HEK293 (cell line): ENCODE data around the gene MAVS.
A peak's percentile ranks its signal among the peaks of the same experiment; 100 is the strongest.

Source experiments
- EGR2 ChIP-seq: fragments of 450-650 bp; formaldehyde crosslinking; IDR thresholded peaks from 2 replicates; pipeline ENCODE4 v1.5.1; 2016; ENCODE audit warnings: low read depth, missing biosample characterization, missing genetic modification characterization
- GLI2 ChIP-seq: fragments of 450-650 bp; formaldehyde crosslinking; IDR thresholded peaks from 2 replicates; pipeline ENCODE4; 2017; ENCODE audit warnings: missing biosample characterization, missing genetic modification characterization, low read depth, borderline replicate concordance
- GLIS1 ChIP-seq: fragments of 450-650 bp; formaldehyde crosslinking; IDR thresholded peaks from 2 replicates; pipeline ENCODE4 v1.5.1; 2016; ENCODE audit warnings: missing biosample characterization, missing genetic modification characterization
- OVOL3 ChIP-seq: fragments of 450-650 bp; formaldehyde crosslinking; IDR thresholded peaks from 2 replicates; pipeline ENCODE4 v1.5.1; 2016; ENCODE audit warnings: missing biosample characterization, missing genetic modification characterization
- PATZ1 ChIP-seq: fragments of 450-650 bp; formaldehyde crosslinking; IDR thresholded peaks from 2 replicates; pipeline ENCODE4 v1.5.1; 2016; ENCODE audit warnings: missing biosample characterization, missing genetic modification characterization
- SCRT1 ChIP-seq: fragments of 450-650 bp; formaldehyde crosslinking; IDR thresholded peaks from 2 replicates; pipeline ENCODE4 v1.5.1; 2016; ENCODE audit warnings: missing biosample characterization, missing genetic modification characterization, borderline replicate concordance
- SETDB1 ChIP-seq: IDR thresholded peaks from one replicate; pipeline ENCODE4 v1.6.1; 2017; ENCODE audit warnings: mild to moderate bottlenecking, low read length, moderate library complexity, mixed read lengths; ENCODE audit not compliant: insufficient read length
- TRIM28 ChIP-seq: IDR thresholded peaks from 2 replicates; pipeline ENCODE4 v1.6.1; 2011; ENCODE audit warnings: low read length, control low read depth, borderline replicate concordance
- YY2 ChIP-seq: fragments of 450-650 bp; formaldehyde crosslinking; IDR thresholded peaks from 2 replicates; pipeline ENCODE4 v1.5.1; 2016; ENCODE audit warnings: missing biosample characterization, missing genetic modification characterization
- ZFP3 ChIP-seq: fragments of 450-650 bp; formaldehyde crosslinking; IDR thresholded peaks from 2 replicates; pipeline ENCODE4 v1.5.1; 2016; ENCODE audit warnings: low read depth, missing biosample characterization, missing genetic modification characterization
- ZFP41 ChIP-seq: fragments of 450-650 bp; formaldehyde crosslinking; IDR thresholded peaks from 2 replicates; pipeline ENCODE4 v1.5.1; 2016; ENCODE audit warnings: missing biosample characterization, missing genetic modification characterization, borderline replicate concordance
- ZFP69B ChIP-seq: fragments of 450-650 bp; formaldehyde crosslinking; IDR thresholded peaks from 2 replicates; pipeline ENCODE4 v1.5.1; 2016; ENCODE audit warnings: missing biosample characterization, missing genetic modification characterization
- ZNF16 ChIP-seq: fragments of 450-650 bp; formaldehyde crosslinking; IDR thresholded peaks from 2 replicates; pipeline ENCODE4 v1.5.1; 2016; ENCODE audit warnings: low read depth, missing biosample characterization, missing genetic modification characterization
- ZNF169 ChIP-seq: fragments of 450-650 bp; formaldehyde crosslinking; IDR thresholded peaks from 2 replicates; pipeline ENCODE4 v1.5.1; 2016; ENCODE audit warnings: missing biosample characterization, missing genetic modification characterization
- ZNF18 ChIP-seq: fragments of 450-650 bp; formaldehyde crosslinking; IDR thresholded peaks from 2 replicates; pipeline ENCODE4 v1.5.1; 2016; ENCODE audit warnings: missing biosample characterization, missing genetic modification characterization
- ZNF2 ChIP-seq: fragments of 450-650 bp; formaldehyde crosslinking; IDR thresholded peaks from 2 replicates; pipeline ENCODE4 v1.5.1; 2016; ENCODE audit warnings: missing biosample characterization, missing genetic modification characterization
- ZNF214 ChIP-seq: fragments of 450-650 bp; formaldehyde crosslinking; IDR thresholded peaks from 2 replicates; pipeline ENCODE4 v1.5.1; 2017; ENCODE audit warnings: missing biosample characterization, mild to moderate bottlenecking, missing genetic modification characterization, borderline replicate concordance
- ZNF274 ChIP-seq, 2 experiments: fragments of 200-500 bp in 1 of 2; fragments of 450-650 bp in 1 of 2; sonication (Bioruptor generic) in 1 of 2; formaldehyde crosslinking in 1 of 2; IDR thresholded peaks; 2 replicates each; pipeline versions ENCODE4 v1.5.1 to v1.6.1; 2014 to 2016; ENCODE audit warnings: borderline replicate concordance in 1 of 2, inconsistent platforms in 1 of 2, low read length in 1 of 2, missing biosample characterization in 1 of 2, missing genetic modification characterization in 1 of 2
- ZNF335 ChIP-seq: fragments of 450-650 bp; formaldehyde crosslinking; conservative IDR thresholded peaks from 2 replicates; pipeline ENCODE4 v1.5.1; 2016; ENCODE audit warnings: missing biosample characterization, missing genetic modification characterization
- ZNF362 ChIP-seq: fragments of 450-650 bp; formaldehyde crosslinking; IDR thresholded peaks from 2 replicates; pipeline ENCODE4 v1.5.1; 2016; ENCODE audit warnings: missing biosample characterization, missing genetic modification characterization
- ZNF391 ChIP-seq: fragments of 450-650 bp; formaldehyde crosslinking; IDR thresholded peaks from 2 replicates; pipeline ENCODE4 v1.5.1; 2016; ENCODE audit warnings: low read depth, missing biosample characterization, missing genetic modification characterization, borderline replicate concordance
- ZNF423 ChIP-seq: fragments of 450-650 bp; formaldehyde crosslinking; IDR thresholded peaks from 2 replicates; pipeline ENCODE4 v1.5.1; 2016; ENCODE audit warnings: missing biosample characterization, missing genetic modification characterization
- ZNF513 ChIP-seq: fragments of 450-650 bp; IDR thresholded peaks from 2 replicates; pipeline ENCODE4 v1.5.1; 2018; ENCODE audit warnings: missing biosample characterization, missing genetic modification characterization
- ZNF514 ChIP-seq: fragments of 450-650 bp; formaldehyde crosslinking; IDR thresholded peaks from 2 replicates; pipeline ENCODE4 v1.5.1; 2016; ENCODE audit warnings: missing biosample characterization, missing genetic modification characterization
- ZNF529 ChIP-seq: fragments of 450-650 bp; formaldehyde crosslinking; IDR thresholded peaks from 2 replicates; pipeline ENCODE4 v1.5.1; 2017; ENCODE audit warnings: missing genetic modification characterization, missing biosample characterization; ENCODE audit not compliant: insufficient replicate concordance
- ZNF530 ChIP-seq: fragments of 450-650 bp; formaldehyde crosslinking; IDR thresholded peaks from 2 replicates; pipeline ENCODE4 v1.5.1; 2016; ENCODE audit warnings: low read depth, missing biosample characterization, missing genetic modification characterization
- ZNF549 ChIP-seq: fragments of 450-650 bp; IDR thresholded peaks from 2 replicates; pipeline ENCODE4 v1.5.1; 2018; ENCODE audit warnings: missing biosample characterization, missing genetic modification characterization, mild to moderate bottlenecking, inconsistent platforms, moderate library complexity
- ZNF555 ChIP-seq: fragments of 450-650 bp; formaldehyde crosslinking; conservative IDR thresholded peaks from 2 replicates; pipeline ENCODE4 v1.5.1; 2017; ENCODE audit warnings: missing biosample characterization, mild to moderate bottlenecking, missing genetic modification characterization, inconsistent platforms
- ZNF558 ChIP-seq: fragments of 450-650 bp; formaldehyde crosslinking; IDR thresholded peaks from 2 replicates; pipeline ENCODE4 v1.5.1; 2016; ENCODE audit warnings: missing biosample characterization, missing genetic modification characterization
- ZNF629 ChIP-seq: fragments of 450-650 bp; formaldehyde crosslinking; IDR thresholded peaks from 2 replicates; pipeline ENCODE4 v1.5.1; 2017; ENCODE audit warnings: missing biosample characterization, missing genetic modification characterization
- ZNF664 ChIP-seq: fragments of 450-650 bp; formaldehyde crosslinking; IDR thresholded peaks from 2 replicates; pipeline ENCODE4 v1.5.1; 2016; ENCODE audit warnings: missing biosample characterization, missing genetic modification characterization
- ZNF76 ChIP-seq: fragments of 450-650 bp; formaldehyde crosslinking; IDR thresholded peaks from 2 replicates; pipeline ENCODE4; 2016; ENCODE audit warnings: low read depth, missing biosample characterization, missing genetic modification characterization, borderline replicate concordance
- ZNF776 ChIP-seq: fragments of 450-650 bp; formaldehyde crosslinking; IDR thresholded peaks from 2 replicates; pipeline ENCODE4 v1.5.0; 2017; ENCODE audit warnings: missing biosample characterization, missing genetic modification characterization, borderline replicate concordance
- ZSCAN23 ChIP-seq: fragments of 450-650 bp; formaldehyde crosslinking; IDR thresholded peaks from 2 replicates; pipeline ENCODE4 v1.5.1; 2016; ENCODE audit warnings: missing biosample characterization, missing genetic modification characterization

The MAVS gene

GRCh38 chr20:3888622-3889488 is 42.2 kb downstream of the MAVS start, which contains the start of gene PANK2 (continued):
- TF ChIP-seq ZNF513 (peak; percentile 43; the same call in 1 of the 2 replicates), ZNF629 (peak; percentile 55), ZNF391 (tag by site-specific recombination) (0 out of 2 replicates have a peak, but pooled peaks have one; percentile 84), OVOL3 (tag by site-specific recombination) (no peak; the same call in 1 of the 2 replicates), GLIS1 (tag by site-specific recombination) (peak; percentile 99), ZNF16 (tag by site-specific recombination) (peak; percentile 57; the same call in 1 of the 2 replicates), ZNF362 (tag by site-specific recombination) (no peak), ZNF514 (tag by site-specific recombination) (no peak), ZFP69B (tag by site-specific recombination) (peak; percentile 78), ZNF423 (tag by site-specific recombination) (peak; percentile 97), ZNF76 (tag by site-specific recombination) (no peak; the same call in 1 of the 2 replicates), ZNF555 (tag by site-specific recombination) (no peak), TRIM28 (0 out of 2 replicates have a peak, but pooled peaks have one; percentile 37), ZNF776 (no peak), ZNF664 (no peak), ZFP41 (no peak), ZNF2 (tag by site-specific recombination) (peak; percentile 80; the same call in 1 of the 2 replicates), ZNF529 (tag by site-specific recombination) (no peak), EGR2 (tag by site-specific recombination) (peak; percentile 98), ZNF274 (IDR thresholded peaks at IDR 0.05; ENCODE audit: low read length) (no peak), ZNF274 (tag by site-specific recombination; IDR thresholded peaks at IDR 0.05; ENCODE audit: borderline replicate concordance) (no peak), YY2 (tag by site-specific recombination) (peak; percentile 92), ZNF18 (tag by site-specific recombination) (no peak), ZNF214 (tag by site-specific recombination) (no peak), SCRT1 (tag by site-specific recombination) (no peak), ZNF530 (tag by site-specific recombination) (no peak), ZNF169 (tag by site-specific recombination) (no peak), SETDB1 (no peak), ZSCAN23 (peak; percentile 86), ZNF549 (tag by site-specific recombination) (no peak), GLI2 (tag by site-specific recombination) (no peak), ZNF558 (tag by site-specific recombination) (no peak), ZFP3 (tag by site-specific recombination) (no peak), ZNF335 (tag by site-specific recombination) (peak; percentile 97), PATZ1 (tag by site-specific recombination) (peak; percentile 96)
